Mesendoderm (in vitro differentiated cells): ENCODE data around the gene CHIC2.

Experiments
- DNase-seq: peaks from one replicate; pipeline ENCODE4 v3.0.0; 2013
- H2AK5ac ChIP-seq: 2 replicates; pipeline ENCODE4 v1.6.1; 2013; ENCODE audit warnings: low read length, inconsistent platforms
- H2BK120ac ChIP-seq: 2 replicates; pipeline ENCODE4 v1.6.1; 2013; ENCODE audit warnings: low read depth, mild to moderate bottlenecking, low read length, moderate library complexity, mixed read lengths
- H2BK15ac ChIP-seq: replicated peaks from 2 replicates; pipeline ENCODE4 v1.6.1; 2013; ENCODE audit warnings: low read depth, mild to moderate bottlenecking, moderate library complexity
- H2BK5ac ChIP-seq: 2 replicates; pipeline ENCODE4 v1.6.1; 2013; ENCODE audit warnings: low read length, inconsistent platforms
- H3K18ac ChIP-seq: 2 replicates; pipeline ENCODE4 v1.6.1; 2013; ENCODE audit warnings: mild to moderate bottlenecking, low read length, mixed read lengths
- H3K23ac ChIP-seq: one replicate; pipeline ENCODE4 v1.6.1; 2013; ENCODE audit warnings: low read length
- H3K27ac ChIP-seq: 2 replicates; pipeline ENCODE4 v1.5.1; 2013; ENCODE audit warnings: low read depth, mild to moderate bottlenecking, inconsistent platforms, low read length, moderate library complexity
- H3K27me3 ChIP-seq: 2 replicates; pipeline ENCODE4 v1.6.1; 2013; ENCODE audit warnings: low read length, control low read depth, mild to moderate bottlenecking, inconsistent platforms; ENCODE audit not compliant: insufficient read depth, poor library complexity
- H3K36me3 ChIP-seq: 2 replicates; pipeline ENCODE4 v1.6.1; 2013; ENCODE audit warnings: low read length, inconsistent platforms; ENCODE audit not compliant: control insufficient read depth, insufficient read depth
- H3K4ac ChIP-seq: one replicate; pipeline ENCODE4 v1.6.1; 2013; ENCODE audit warnings: low read depth, mild to moderate bottlenecking, low read length, moderate library complexity
- H3K4me1 ChIP-seq: 2 replicates; pipeline ENCODE4 v1.6.1; 2013; ENCODE audit warnings: low read depth, low read length, inconsistent platforms; ENCODE audit not compliant: control insufficient read depth
- H3K4me2 ChIP-seq: 2 replicates; pipeline ENCODE4 v1.6.1; 2013; ENCODE audit warnings: low read length
- H3K4me3 ChIP-seq: 2 replicates; pipeline ENCODE4 v1.5.1; 2013; ENCODE audit warnings: mild to moderate bottlenecking, low read length
- H3K56ac ChIP-seq: one replicate; pipeline ENCODE4 v1.6.1; 2013; ENCODE audit warnings: low read length
- H3K79me1 ChIP-seq: 2 replicates; pipeline ENCODE4 v1.6.1; 2013; ENCODE audit warnings: low read length, inconsistent platforms
- H3K79me2 ChIP-seq: 2 replicates; pipeline ENCODE4 v1.6.1; 2013; ENCODE audit warnings: mild to moderate bottlenecking, low read length; ENCODE audit not compliant: control insufficient read depth, insufficient read depth
- H3K9ac ChIP-seq: 2 replicates; pipeline ENCODE4 v1.6.1; 2013; ENCODE audit warnings: low read length, inconsistent platforms
- H4K5ac ChIP-seq: one replicate; pipeline ENCODE4 v1.6.1; 2013; ENCODE audit warnings: low read length
- H4K8ac ChIP-seq: one replicate; pipeline ENCODE4 v1.6.1; 2013; ENCODE audit warnings: low read depth, mild to moderate bottlenecking, control low read depth, low read length, moderate library complexity
- WGBS: extraction: QIAGEN DNeasy Blood & Tissue Kit; methylation state at CpG from one replicate; pipeline ENCODE4 v1.1.7; 2013; ENCODE audit warnings: low lambda C conversion rate, missing lambda C conversion rate; ENCODE audit not compliant: insufficient coverage; ENCODE audit errors: extremely low coverage; 5-methylcytosine and 5-hydroxymethylcytosine counted together

The CHIC2 gene

DNA sequence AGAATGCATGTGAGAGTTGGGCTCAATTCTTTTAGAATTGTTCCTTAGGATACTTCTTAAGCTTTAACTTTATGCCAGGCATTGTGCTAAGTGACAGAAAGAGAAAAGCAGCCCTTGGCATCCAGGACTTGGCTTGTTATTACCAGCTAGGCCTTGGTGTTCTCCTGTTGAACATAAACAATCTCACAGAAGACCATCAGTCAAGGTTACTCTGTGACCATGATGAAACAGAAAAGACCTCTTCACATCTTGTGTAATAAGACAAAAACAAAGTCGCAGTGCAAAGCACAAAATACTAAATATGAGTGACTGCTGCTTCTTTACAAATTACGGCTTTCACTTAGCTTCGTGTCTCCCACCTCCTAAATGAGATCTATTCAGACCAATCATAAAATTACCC, 71.6 kb downstream of the CHIC2 start:
- no peak for DNase-seq
- Histone ChIP-seq H4K8ac (no peak overlapping the region), H3K79me1 (no peaks in the 10 kb centered on the region), H4K5ac (no peak overlapping the region), H3K4me2 (no peak overlapping the region), H2BK5ac (no peak overlapping the region), H3K27me3 (no peaks in the 10 kb centered on the region), H3K27ac (no peak overlapping the region), H3K18ac (no peak overlapping the region), H3K4ac (no peak overlapping the region), H3K4me1 (no peaks in the 10 kb centered on the region), H2BK120ac (no peak overlapping the region), H3K36me3 (no peaks in the 10 kb centered on the region), H2BK15ac (no peak overlapping the region), H3K23ac (no peak overlapping the region), H3K4me3 (no peak overlapping the region), H3K79me2 (no peaks in the 10 kb centered on the region), H3K9ac (no peak overlapping the region), H2AK5ac (no peak overlapping the region), H3K56ac (no peak overlapping the region)
- no CpG with 5 or more reads among the region's 3 CpGs for WGBS

DNA sequence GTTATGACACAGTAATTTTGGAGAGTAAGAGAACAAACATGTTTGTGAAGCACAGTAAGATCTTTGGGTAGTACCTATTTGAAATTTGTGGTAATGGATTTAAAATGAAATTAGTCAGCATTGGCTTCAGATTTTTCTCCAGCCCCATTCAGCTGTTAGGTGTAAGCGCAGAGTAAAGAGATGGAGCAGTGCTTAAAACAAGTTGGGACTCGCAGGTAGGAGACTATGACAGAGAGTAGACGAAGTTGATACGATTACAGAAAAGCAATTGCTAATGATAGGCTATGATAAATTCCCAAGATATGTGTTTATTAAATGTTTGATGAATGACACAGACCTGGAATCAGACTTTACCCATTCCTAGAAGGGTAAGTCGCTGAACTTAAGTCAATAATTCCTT, 72.6 kb downstream of the CHIC2 start:
- Histone ChIP-seq H2BK120ac (no peak overlapping the region), H3K23ac (no peak overlapping the region), H4K5ac (no peak overlapping the region), H3K18ac (no peak overlapping the region), H3K9ac (no peak overlapping the region), H4K8ac (no peak overlapping the region), H3K27me3 (no peaks in the 10 kb centered on the region), H2AK5ac (no peak overlapping the region), H3K56ac (no peak overlapping the region), H3K36me3 (no peaks in the 10 kb centered on the region), H3K79me1 (no peaks in the 10 kb centered on the region), H2BK5ac (no peak overlapping the region), H3K4me1 (no peaks in the 10 kb centered on the region), H3K4me3 (no peak overlapping the region), H2BK15ac (no peak overlapping the region), H3K4ac (no peak overlapping the region), H3K4me2 (no peak overlapping the region), H3K79me2 (no peaks in the 10 kb centered on the region), H3K27ac (no peak overlapping the region)
- no CpG with 5 or more reads among the region's 5 CpGs for whole genome bisulfite sequencing
- DNase-seq: no peak

GRCh38 chr4:53990641-53991040, 73.8 kb downstream of the CHIC2 start:
- no peak overlapping the region for H3K23ac ChIP-seq

GRCh38 chr4:53987761-53988171, 76.6 kb downstream of the CHIC2 start:
- no peak overlapping the region for H3K23ac ChIP-seq
- no peaks in the 10 kb centered on the region for H3K4me1 ChIP-seq
- H3K27ac ChIP-seq: no peak overlapping the region
- no peak overlapping the region for H4K8ac ChIP-seq
- H3K36me3 ChIP-seq: no peaks in the 10 kb centered on the region
- H3K18ac ChIP-seq: no peak overlapping the region
- no peak overlapping the region for H2BK5ac ChIP-seq
- H3K79me1 ChIP-seq: no peaks in the 10 kb centered on the region
- no peak overlapping the region for H2AK5ac ChIP-seq
- H3K79me2 ChIP-seq: no peaks in the 10 kb centered on the region
- no peak overlapping the region for H3K4ac ChIP-seq
- no peak overlapping the region for H3K4me2 ChIP-seq
- no peaks in the 10 kb centered on the region for H3K27me3 ChIP-seq
- WGBS: no CpG with 5 or more reads among the region's 1 CpG
- no peak for DNase-seq
- H3K9ac ChIP-seq: no peak overlapping the region
- no peak overlapping the region for H2BK120ac ChIP-seq
- H3K56ac ChIP-seq: no peak overlapping the region
- H3K4me3 ChIP-seq: no peak overlapping the region
- no peak overlapping the region for H4K5ac ChIP-seq
- no peak overlapping the region for H2BK15ac ChIP-seq

More at GRCh38 chr4:53990641-53991040, 73.8 kb downstream of the CHIC2 start:
- H4K8ac ChIP-seq: no peak overlapping the region
- no peak overlapping the region for H3K4ac ChIP-seq
- no peak overlapping the region for H3K27ac ChIP-seq
- H3K4me2 ChIP-seq: no peak overlapping the region
- H3K56ac ChIP-seq: no peak overlapping the region
- H3K9ac ChIP-seq: no peak overlapping the region
- H2BK15ac ChIP-seq: no peak overlapping the region
- no peak overlapping the region for H2BK5ac ChIP-seq
- H3K79me2 ChIP-seq: no peaks in the 10 kb centered on the region
- 100% methylated on average over 1 of the region's 4 CpGs for WGBS
- H3K36me3 ChIP-seq: no peaks in the 10 kb centered on the region
- no peaks in the 10 kb centered on the region for H3K79me1 ChIP-seq
- H3K4me3 ChIP-seq: no peak overlapping the region
- H2AK5ac ChIP-seq: no peak overlapping the region
- H3K27me3 ChIP-seq: no peaks in the 10 kb centered on the region
- H2BK120ac ChIP-seq: no peak overlapping the region
- no peaks in the 10 kb centered on the region for H3K4me1 ChIP-seq
- H3K18ac ChIP-seq: no peak overlapping the region
- DNase-seq: no peak
- no peak overlapping the region for H4K5ac ChIP-seq

DNA sequence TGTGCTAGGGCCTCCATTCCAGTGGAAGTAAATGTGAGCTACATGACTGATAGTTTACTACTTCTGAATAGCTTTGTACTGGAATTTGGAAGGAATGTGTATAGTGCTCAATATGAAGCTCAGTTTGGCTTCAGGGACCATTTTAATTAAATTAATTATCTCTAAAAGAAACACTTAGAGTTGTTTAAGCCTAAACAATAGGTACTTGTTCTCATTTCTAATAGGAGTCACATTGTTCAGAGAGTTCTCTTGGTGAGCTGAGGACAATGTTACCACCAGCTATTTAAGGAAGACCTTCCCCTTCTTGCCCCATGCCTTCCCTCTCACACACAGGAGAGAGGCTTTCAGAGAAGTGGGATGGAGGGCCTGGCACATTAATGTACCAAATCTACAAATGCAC, 78.3 kb downstream of the CHIC2 start:
- Histone ChIP-seq H3K4ac (no peak overlapping the region), H2BK120ac (no peak overlapping the region), H3K79me2 (no peaks in the 10 kb centered on the region), H3K18ac (no peak overlapping the region), H2BK5ac (no peak overlapping the region), H3K36me3 (no peaks in the 10 kb centered on the region), H2AK5ac (no peak overlapping the region), H4K8ac (no peak overlapping the region), H3K27me3 (no peaks in the 10 kb centered on the region), H2BK15ac (no peak overlapping the region), H4K5ac (no peak overlapping the region), H3K23ac (no peak overlapping the region), H3K27ac (no peak overlapping the region), H3K4me1 (no peaks in the 10 kb centered on the region), H3K9ac (no peak overlapping the region), H3K4me2 (no peak overlapping the region), H3K56ac (no peak overlapping the region), H3K4me3 (no peak overlapping the region), H3K79me1 (no peaks in the 10 kb centered on the region)
- no peak for DNase-seq

- H3K27me3 ChIP-seq: no peaks in the 10 kb centered on the region
- no peak overlapping the region for H4K8ac ChIP-seq
- H3K4me3 ChIP-seq: no peak overlapping the region
- no peak overlapping the region for H3K56ac ChIP-seq
- no peak overlapping the region for H3K18ac ChIP-seq
- no peaks in the 10 kb centered on the region for H3K4me1 ChIP-seq
- no peak overlapping the region for H3K4me2 ChIP-seq
- H2AK5ac ChIP-seq: no peak overlapping the region
- H2BK5ac ChIP-seq: no peak overlapping the region
- no peaks in the 10 kb centered on the region for H3K79me1 ChIP-seq
- H3K4ac ChIP-seq: no peak overlapping the region
- no peak overlapping the region for H2BK15ac ChIP-seq
- DNase-seq: no peak
- no peak overlapping the region for H3K9ac ChIP-seq
- no peaks in the 10 kb centered on the region for H3K79me2 ChIP-seq
- no peak overlapping the region for H4K5ac ChIP-seq
- no peaks in the 10 kb centered on the region for H3K36me3 ChIP-seq
- H3K23ac ChIP-seq: no peak overlapping the region
- no peak overlapping the region for H3K27ac ChIP-seq
- H2BK120ac ChIP-seq: no peak overlapping the region
Observed at GRCh38 chr4:53981567-53981966, 82.8 kb downstream of the CHIC2 start.
